SK-N-SH (cell line): Measurements from ENCODE around the gene TINAG. TPM values are rescaled to one million over a fixed set of nuclear protein-coding genes. Genes with fewer than 3 reads are reported as not detected.

ENCODE experiments used
- CTCF ChIA-PET: fragments of 300-600, 350-600 bp; formaldehyde crosslinking; extraction: SDS; loops from one replicate; lab custom pipeline; 2021; lab: Yijun Ruan, JAX
- POLR2A ChIA-PET: fragments of 350-600 bp; sonication (Branson Sonifier 250); formaldehyde crosslinking; extraction: SDS; loops from one replicate; lab custom pipeline; 2020; ENCODE audit warnings: antibody characterized with exemption, inconsistent platforms; lab: Yijun Ruan, JAX
- DNase-seq: peaks from one replicate; pipeline ENCODE4 v3.0.0; 2012
- H2AFZ ChIP-seq: fragments of 200-600 bp; sonication (generic); 2 replicates; pipeline ENCODE4 v1.8.1; 2016; ENCODE audit warnings: antibody characterized with exemption, mild to moderate bottlenecking, low read depth
- H3F3A ChIP-seq: fragments of 200-600 bp; sonication (generic); replicated peaks from 2 replicates; pipeline ENCODE3; 2016; ENCODE audit warnings: antibody characterized with exemption, mild to moderate bottlenecking; ENCODE audit not compliant: insufficient read depth
- H3K27ac ChIP-seq, 2 experiments: fragments of 200-500 bp in 1 of 2; fragments of 200-600 bp in 1 of 2; sonication (Bioruptor generic) in 1 of 2; sonication (generic), shearing (Covaris generic) in 1 of 2; 2 replicates each; pipeline versions ENCODE4 v1.5.1 to v1.6.1; 2014 to 2016; ENCODE audit warnings: low read depth in 2 of 2, inconsistent platforms in 1 of 2, low read length in 1 of 2, mild to moderate bottlenecking in 1 of 2, mixed read lengths in 1 of 2
- H3K27me3 ChIP-seq: fragments of 200-600 bp; sonication (generic), shearing (Covaris generic); 2 replicates; pipeline ENCODE4 v1.6.1; 2016; ENCODE audit warnings: mixed run types; ENCODE audit not compliant: insufficient read depth
- H3K36me3 ChIP-seq, 2 experiments: fragments of 200-500 bp in 1 of 2; fragments of 200-600 bp in 1 of 2; sonication (Bioruptor generic) in 1 of 2; sonication (generic) in 1 of 2; replicated peaks in 1 of 2; 2 replicates each; pipeline versions ENCODE3 to v1.5.1; 2014 to 2016; ENCODE audit warnings: low read length in 1 of 2, mild to moderate bottlenecking in 1 of 2; ENCODE audit not compliant: insufficient read depth in 2 of 2, control insufficient read depth in 1 of 2
- H3K4me1 ChIP-seq, 2 experiments: fragments of 200-500 bp in 1 of 2; fragments of 200-600 bp in 1 of 2; sonication (Bioruptor generic) in 1 of 2; sonication (generic), shearing (Covaris generic) in 1 of 2; 2 replicates each; pipeline versions ENCODE4 v1.5.1 to v1.6.1; 2014 to 2016; ENCODE audit warnings: low read depth in 1 of 2, low read length in 1 of 2, mixed run types in 1 of 2; ENCODE audit not compliant: insufficient read depth in 2 of 2, control insufficient read depth in 1 of 2
- H3K4me2 ChIP-seq: fragments of 200-600 bp; sonication (generic), shearing (Covaris generic); 2 replicates; pipeline ENCODE4 v1.6.1; 2017; ENCODE audit warnings: mixed run types
- H3K4me3 ChIP-seq, 2 experiments: fragments of 200-500 bp in 1 of 2; fragments of 200-600 bp in 1 of 2; sonication (Bioruptor generic) in 1 of 2; sonication (generic), shearing (Covaris generic) in 1 of 2; 2 replicates each; pipeline versions ENCODE4 v1.5.1 to v1.8.1; 2014 to 2016; ENCODE audit warnings: low read depth in 2 of 2, inconsistent platforms in 1 of 2, low read length in 1 of 2, mild to moderate bottlenecking in 1 of 2, mixed read lengths in 1 of 2, moderate library complexity in 1 of 2
- H3K79me2 ChIP-seq: fragments of 200-600 bp; sonication (generic); 2 replicates; pipeline ENCODE4 v1.8.1; 2017; ENCODE audit warnings: mild to moderate bottlenecking; ENCODE audit not compliant: insufficient read depth
- H3K9ac ChIP-seq: fragments of 200-600 bp; sonication (generic); 2 replicates; pipeline ENCODE4 v1.6.1; 2017; ENCODE audit warnings: mixed run types
- H3K9me2 ChIP-seq: fragments of 200-600 bp; sonication (generic); 2 replicates; pipeline ENCODE4 v1.6.1; 2017; ENCODE audit warnings: mixed run types
- H3K9me3 ChIP-seq: fragments of 200-600 bp; sonication (generic); 2 replicates; pipeline ENCODE4 v1.6.1; 2017; ENCODE audit warnings: mixed run types, mild to moderate bottlenecking, moderate library complexity
- H4K20me1 ChIP-seq: fragments of 200-600 bp; sonication (generic); 2 replicates; pipeline ENCODE4 v1.6.1; 2017; ENCODE audit warnings: mild to moderate bottlenecking, mixed run types; ENCODE audit not compliant: insufficient read depth
- CHD2 ChIP-seq: fragments of 150-350 bp; IDR thresholded peaks from 2 replicates; pipeline ENCODE4 v1.6.1; 2018; ENCODE audit warnings: low read length; ENCODE audit not compliant: partially characterized antibody
- EZH2phosphoT487 ChIP-seq: fragments of 200-600 bp; sonication (generic); IDR thresholded peaks from 2 replicates; pipeline ENCODE4 v1.6.1; 2017; ENCODE audit warnings: low read depth, mixed run types, mild to moderate bottlenecking, antibody characterized with exemption, moderate library complexity, borderline replicate concordance
- FOXJ3 ChIP-seq: sonication (generic); formaldehyde crosslinking; IDR thresholded peaks from 2 replicates; pipeline ENCODE4 v1.5.1; 2020; ENCODE audit warnings: mild to moderate bottlenecking, missing genetic modification reagents
- GATA2 ChIP-seq: sonication (generic); formaldehyde crosslinking; IDR thresholded peaks from 2 replicates; pipeline ENCODE4 v1.5.0; 2020; ENCODE audit warnings: mild to moderate bottlenecking, missing genetic modification reagents
- JUND ChIP-seq: IDR thresholded peaks from 2 replicates; pipeline ENCODE4 v1.4.0; 2012
- MXI1 ChIP-seq: IDR thresholded peaks from 2 replicates; pipeline ENCODE4 v1.6.1; 2012; ENCODE audit warnings: mild to moderate bottlenecking, low read depth, low read length, improper control_type of control experiment
- NFIC ChIP-seq: IDR thresholded peaks from 2 replicates; pipeline ENCODE4 v1.4.0; 2012; ENCODE audit warnings: borderline replicate concordance
- NRF1 ChIP-seq: IDR thresholded peaks from 2 replicates; pipeline ENCODE4 v1.6.1; 2012; ENCODE audit warnings: low read depth, mild to moderate bottlenecking, low read length
- POLR2AphosphoS5 ChIP-seq: IDR thresholded peaks from 2 replicates; pipeline ENCODE4 v1.6.1; 2012; ENCODE audit warnings: low read depth, low read length
- RCOR1 ChIP-seq: fragments of 150-350 bp; IDR thresholded peaks from 2 replicates; pipeline ENCODE4 v1.6.1; 2017; ENCODE audit warnings: antibody characterized with exemption, low read length
- RXRA ChIP-seq: IDR thresholded peaks from 2 replicates; pipeline ENCODE4 v1.4.0; 2012; ENCODE audit warnings: low read depth, mild to moderate bottlenecking, borderline replicate concordance
- TAF1 ChIP-seq: IDR thresholded peaks from 2 replicates; pipeline ENCODE4 v1.6.1; 2012; ENCODE audit warnings: low read depth, mild to moderate bottlenecking, low read length, moderate library complexity, borderline replicate concordance
- TCF12 ChIP-seq: IDR thresholded peaks from 2 replicates; pipeline ENCODE4 v1.4.0; 2012
- TEAD4 ChIP-seq: IDR thresholded peaks from 2 replicates; pipeline ENCODE4 v1.4.0; 2012; ENCODE audit warnings: mild to moderate bottlenecking, borderline replicate concordance; ENCODE audit not compliant: insufficient read depth
- YY1 ChIP-seq: IDR thresholded peaks from 2 replicates; pipeline ENCODE4 v1.4.0; 2012; ENCODE audit warnings: low read depth, mild to moderate bottlenecking
- WGBS: methylation state at CpG from one replicate; pipeline ENCODE4 v1.1.6; 2017; ENCODE audit warnings: low lambda C conversion rate; 5-methylcytosine and 5-hydroxymethylcytosine counted together
- polyA plus RNA-seq, 3 experiments: library from polyadenylated mRNA; depleted of rRNA; stranded (reverse); fragments of >200 nt; gene quantifications; 2 replicates each; pipeline ENCODE4 v1.2.3, GENCODE V29; 2012
- TF ChIP-seq, protein P1 (sequence below): IDR thresholded peaks from 2 replicates; pipeline ENCODE4 v1.4.0; 2012; ENCODE audit warnings: low read depth, borderline replicate concordance
- TF ChIP-seq, protein P2 (sequence below): IDR thresholded peaks from 2 replicates; pipeline ENCODE4 v1.6.1; 2012; ENCODE audit warnings: mild to moderate bottlenecking, low read depth, low read length, moderate library complexity
- TF ChIP-seq, protein P3 (sequence below): IDR thresholded peaks from 2 replicates; pipeline ENCODE4 v1.4.0; 2012; ENCODE audit warnings: low read depth
- TF ChIP-seq, protein P4 (sequence below): IDR thresholded peaks from 2 replicates; pipeline ENCODE4 v1.4.0; 2012; ENCODE audit warnings: low read depth, borderline replicate concordance
- TF ChIP-seq, protein P5 (sequence below): fragments of 200-600 bp; sonication (generic); IDR thresholded peaks from 2 replicates; pipeline ENCODE4 v1.6.1; 2017; ENCODE audit warnings: antibody characterized with exemption, mild to moderate bottlenecking, moderate library complexity
- TF ChIP-seq, protein P6 (sequence below): IDR thresholded peaks from 2 replicates; pipeline ENCODE4; 2012

Gene TINAG
- polyA plus RNA-seq, 1 of the 3 experiments (the other 2 are of a cell fraction) = 0.13 TPM

DNA sequence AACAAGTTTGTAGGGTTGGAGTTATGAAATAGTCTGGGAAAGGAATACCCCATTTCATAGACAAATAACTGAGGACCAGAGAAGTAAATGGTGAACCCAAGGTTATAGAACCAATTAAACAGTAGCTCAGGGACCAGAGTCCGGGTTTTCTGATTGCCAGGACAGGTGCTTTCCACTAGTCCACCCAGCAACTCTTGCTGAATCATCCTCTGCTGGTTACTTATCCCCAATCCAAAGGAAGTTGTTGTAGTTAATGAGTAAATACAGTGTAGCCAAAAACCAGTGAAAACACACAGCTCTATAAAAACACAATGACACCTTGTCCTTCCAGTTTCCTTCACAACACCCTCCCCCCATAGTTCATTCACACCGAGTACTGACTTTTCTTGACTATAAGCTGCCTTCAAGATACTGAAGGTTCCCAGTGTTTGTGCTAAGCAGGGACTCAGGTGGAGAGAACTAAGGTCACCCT, 766 bp upstream of the TINAG start:
- POLR2A ChIA-PET = no interaction called here

DNA sequence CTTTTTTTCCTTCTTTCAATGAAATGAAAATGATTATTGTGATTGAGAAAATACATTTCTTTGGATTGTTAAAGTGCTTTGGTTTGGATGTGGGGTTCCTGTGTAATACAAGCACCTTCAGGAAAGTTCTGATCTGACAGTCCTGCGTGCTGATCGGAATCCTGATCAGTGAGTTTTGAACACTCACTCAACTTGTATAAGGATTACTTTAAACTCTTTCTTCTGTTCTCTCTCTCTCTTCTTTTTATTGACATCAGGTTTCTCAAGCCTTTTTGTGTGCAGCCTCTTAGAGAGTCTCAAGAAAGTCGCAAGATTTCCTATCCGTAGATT, 710 bp downstream of the TINAG start:
- DNase-seq = no peak
- H4K20me1 ChIP-seq = no peaks in the 10 kb centered on the region
- H3K9ac ChIP-seq = no peak overlapping the region
- no peaks in the 10 kb centered on the region for H3K79me2 ChIP-seq
- H3K36me3 ChIP-seq = no peaks in the 10 kb centered on the region
- POLR2A ChIA-PET = no interaction called here
- H3F3A ChIP-seq = no peaks in the 10 kb centered on the region
- peak overlapping the region; percentile 71 for H2AFZ ChIP-seq
- no peaks in the 10 kb centered on the region for H3K9me3 ChIP-seq
- CTCF ChIA-PET = no interaction called here
- WGBS = 23% methylated on average over 4 of the region's 4 CpGs
- H3K9me2 ChIP-seq = no peaks in the 10 kb centered on the region
- H3K4me1 ChIP-seq = no peaks in the 10 kb centered on the region
- H3K4me3 ChIP-seq = no peak overlapping the region
- H3K27ac ChIP-seq = no peak overlapping the region
- no peaks in the 10 kb centered on the region for H3K27me3 ChIP-seq
- H3K4me2 ChIP-seq = no peak overlapping the region
- TF ChIP-seq TEAD4 (no peak), GATA2 (no peak), EZH2phosphoT487 (no peak)
- TF ChIP-seq, protein P1, sequence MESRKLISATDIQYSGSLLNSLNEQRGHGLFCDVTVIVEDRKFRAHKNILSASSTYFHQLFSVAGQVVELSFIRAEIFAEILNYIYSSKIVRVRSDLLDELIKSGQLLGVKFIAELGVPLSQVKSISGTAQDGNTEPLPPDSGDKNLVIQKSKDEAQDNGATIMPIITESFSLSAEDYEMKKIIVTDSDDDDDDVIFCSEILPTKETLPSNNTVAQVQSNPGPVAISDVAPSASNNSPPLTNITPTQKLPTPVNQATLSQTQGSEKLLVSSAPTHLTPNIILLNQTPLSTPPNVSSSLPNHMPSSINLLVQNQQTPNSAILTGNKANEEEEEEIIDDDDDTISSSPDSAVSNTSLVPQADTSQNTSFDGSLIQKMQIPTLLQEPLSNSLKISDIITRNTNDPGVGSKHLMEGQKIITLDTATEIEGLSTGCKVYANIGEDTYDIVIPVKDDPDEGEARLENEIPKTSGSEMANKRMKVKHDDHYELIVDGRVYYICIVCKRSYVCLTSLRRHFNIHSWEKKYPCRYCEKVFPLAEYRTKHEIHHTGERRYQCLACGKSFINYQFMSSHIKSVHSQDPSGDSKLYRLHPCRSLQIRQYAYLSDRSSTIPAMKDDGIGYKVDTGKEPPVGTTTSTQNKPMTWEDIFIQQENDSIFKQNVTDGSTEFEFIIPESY = no peak
- TF ChIP-seq, protein P2, sequence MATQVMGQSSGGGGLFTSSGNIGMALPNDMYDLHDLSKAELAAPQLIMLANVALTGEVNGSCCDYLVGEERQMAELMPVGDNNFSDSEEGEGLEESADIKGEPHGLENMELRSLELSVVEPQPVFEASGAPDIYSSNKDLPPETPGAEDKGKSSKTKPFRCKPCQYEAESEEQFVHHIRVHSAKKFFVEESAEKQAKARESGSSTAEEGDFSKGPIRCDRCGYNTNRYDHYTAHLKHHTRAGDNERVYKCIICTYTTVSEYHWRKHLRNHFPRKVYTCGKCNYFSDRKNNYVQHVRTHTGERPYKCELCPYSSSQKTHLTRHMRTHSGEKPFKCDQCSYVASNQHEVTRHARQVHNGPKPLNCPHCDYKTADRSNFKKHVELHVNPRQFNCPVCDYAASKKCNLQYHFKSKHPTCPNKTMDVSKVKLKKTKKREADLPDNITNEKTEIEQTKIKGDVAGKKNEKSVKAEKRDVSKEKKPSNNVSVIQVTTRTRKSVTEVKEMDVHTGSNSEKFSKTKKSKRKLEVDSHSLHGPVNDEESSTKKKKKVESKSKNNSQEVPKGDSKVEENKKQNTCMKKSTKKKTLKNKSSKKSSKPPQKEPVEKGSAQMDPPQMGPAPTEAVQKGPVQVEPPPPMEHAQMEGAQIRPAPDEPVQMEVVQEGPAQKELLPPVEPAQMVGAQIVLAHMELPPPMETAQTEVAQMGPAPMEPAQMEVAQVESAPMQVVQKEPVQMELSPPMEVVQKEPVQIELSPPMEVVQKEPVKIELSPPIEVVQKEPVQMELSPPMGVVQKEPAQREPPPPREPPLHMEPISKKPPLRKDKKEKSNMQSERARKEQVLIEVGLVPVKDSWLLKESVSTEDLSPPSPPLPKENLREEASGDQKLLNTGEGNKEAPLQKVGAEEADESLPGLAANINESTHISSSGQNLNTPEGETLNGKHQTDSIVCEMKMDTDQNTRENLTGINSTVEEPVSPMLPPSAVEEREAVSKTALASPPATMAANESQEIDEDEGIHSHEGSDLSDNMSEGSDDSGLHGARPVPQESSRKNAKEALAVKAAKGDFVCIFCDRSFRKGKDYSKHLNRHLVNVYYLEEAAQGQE = no peak

More for the DNA sequence above, 766 bp upstream of the TINAG start:
- no peak for TF ChIP-seq POLR2AphosphoS5
- TF ChIP-seq, protein P3, sequence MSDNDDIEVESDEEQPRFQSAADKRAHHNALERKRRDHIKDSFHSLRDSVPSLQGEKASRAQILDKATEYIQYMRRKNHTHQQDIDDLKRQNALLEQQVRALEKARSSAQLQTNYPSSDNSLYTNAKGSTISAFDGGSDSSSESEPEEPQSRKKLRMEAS = no peak
- no peak for TF ChIP-seq NRF1
- no peak for TF ChIP-seq RXRA
- no peak for TF ChIP-seq EZH2phosphoT487
- no peak for TF ChIP-seq TCF12
- no peak for TF ChIP-seq YY1
- no peak for TF ChIP-seq MXI1
- TF ChIP-seq, protein P4, sequence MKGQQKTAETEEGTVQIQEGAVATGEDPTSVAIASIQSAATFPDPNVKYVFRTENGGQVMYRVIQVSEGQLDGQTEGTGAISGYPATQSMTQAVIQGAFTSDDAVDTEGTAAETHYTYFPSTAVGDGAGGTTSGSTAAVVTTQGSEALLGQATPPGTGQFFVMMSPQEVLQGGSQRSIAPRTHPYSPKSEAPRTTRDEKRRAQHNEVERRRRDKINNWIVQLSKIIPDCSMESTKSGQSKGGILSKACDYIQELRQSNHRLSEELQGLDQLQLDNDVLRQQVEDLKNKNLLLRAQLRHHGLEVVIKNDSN = no peak
- TF ChIP-seq NFIC = no peak
- no peak for TF ChIP-seq JUND
- no peak for TF ChIP-seq CHD2
- no peak for TF ChIP-seq GATA2
- no peak for TF ChIP-seq TAF1
- no peak for TF ChIP-seq FOXJ3 (CRISPR knock-in tag)
- TF ChIP-seq TEAD4 = no peak
- TF ChIP-seq, protein P5, sequence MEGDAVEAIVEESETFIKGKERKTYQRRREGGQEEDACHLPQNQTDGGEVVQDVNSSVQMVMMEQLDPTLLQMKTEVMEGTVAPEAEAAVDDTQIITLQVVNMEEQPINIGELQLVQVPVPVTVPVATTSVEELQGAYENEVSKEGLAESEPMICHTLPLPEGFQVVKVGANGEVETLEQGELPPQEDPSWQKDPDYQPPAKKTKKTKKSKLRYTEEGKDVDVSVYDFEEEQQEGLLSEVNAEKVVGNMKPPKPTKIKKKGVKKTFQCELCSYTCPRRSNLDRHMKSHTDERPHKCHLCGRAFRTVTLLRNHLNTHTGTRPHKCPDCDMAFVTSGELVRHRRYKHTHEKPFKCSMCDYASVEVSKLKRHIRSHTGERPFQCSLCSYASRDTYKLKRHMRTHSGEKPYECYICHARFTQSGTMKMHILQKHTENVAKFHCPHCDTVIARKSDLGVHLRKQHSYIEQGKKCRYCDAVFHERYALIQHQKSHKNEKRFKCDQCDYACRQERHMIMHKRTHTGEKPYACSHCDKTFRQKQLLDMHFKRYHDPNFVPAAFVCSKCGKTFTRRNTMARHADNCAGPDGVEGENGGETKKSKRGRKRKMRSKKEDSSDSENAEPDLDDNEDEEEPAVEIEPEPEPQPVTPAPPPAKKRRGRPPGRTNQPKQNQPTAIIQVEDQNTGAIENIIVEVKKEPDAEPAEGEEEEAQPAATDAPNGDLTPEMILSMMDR = no peak
- TF ChIP-seq, protein P6, sequence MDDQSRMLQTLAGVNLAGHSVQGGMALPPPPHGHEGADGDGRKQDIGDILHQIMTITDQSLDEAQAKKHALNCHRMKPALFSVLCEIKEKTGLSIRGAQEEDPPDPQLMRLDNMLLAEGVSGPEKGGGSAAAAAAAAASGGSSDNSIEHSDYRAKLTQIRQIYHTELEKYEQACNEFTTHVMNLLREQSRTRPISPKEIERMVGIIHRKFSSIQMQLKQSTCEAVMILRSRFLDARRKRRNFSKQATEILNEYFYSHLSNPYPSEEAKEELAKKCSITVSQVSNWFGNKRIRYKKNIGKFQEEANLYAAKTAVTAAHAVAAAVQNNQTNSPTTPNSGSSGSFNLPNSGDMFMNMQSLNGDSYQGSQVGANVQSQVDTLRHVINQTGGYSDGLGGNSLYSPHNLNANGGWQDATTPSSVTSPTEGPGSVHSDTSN = no peak
- no peak for TF ChIP-seq RCOR1
- TF ChIP-seq, all 33 proteins: peak for 0
- no peak overlapping the region for H3K4me2 ChIP-seq
- no peaks in the 10 kb centered on the region for H3K9me3 ChIP-seq
- no peaks in the 10 kb centered on the region for H3K4me1 ChIP-seq
- H4K20me1 ChIP-seq = no peaks in the 10 kb centered on the region
- no peaks in the 10 kb centered on the region for H3K27me3 ChIP-seq
- no peak overlapping the region for H3K9ac ChIP-seq
- no peak overlapping the region for H3K4me3 ChIP-seq
- no peaks in the 10 kb centered on the region for H3F3A ChIP-seq
- no peak for DNase-seq
- H3K79me2 ChIP-seq = no peaks in the 10 kb centered on the region
- no peaks in the 10 kb centered on the region for H3K9me2 ChIP-seq
- CTCF ChIA-PET = no interaction called here
- WGBS = 16% methylated on average over 2 of the region's 2 CpGs
- H3K36me3 ChIP-seq = no peaks in the 10 kb centered on the region
- no peak overlapping the region for H2AFZ ChIP-seq
- no peak overlapping the region for H3K27ac ChIP-seq
